Nasal cavity respiratory epithelium epithelial cell of viscerocranial mucosa (primary cell): ENCODE measurements around the gene UNC5C. TPM values are rescaled to one million over a fixed set of nuclear protein-coding genes. Genes with fewer than 3 reads are reported as not detected.

ENCODE experiments used
- total RNA-seq: library from RNA; depleted of rRNA; stranded (reverse); fragments of >200 nt; gene quantifications from 2 replicates; pipeline ENCODE4 v1.2.3, GENCODE V29; 2014

The UNC5C gene
- total RNA-seq: not detected in 2 replicates

DNA sequence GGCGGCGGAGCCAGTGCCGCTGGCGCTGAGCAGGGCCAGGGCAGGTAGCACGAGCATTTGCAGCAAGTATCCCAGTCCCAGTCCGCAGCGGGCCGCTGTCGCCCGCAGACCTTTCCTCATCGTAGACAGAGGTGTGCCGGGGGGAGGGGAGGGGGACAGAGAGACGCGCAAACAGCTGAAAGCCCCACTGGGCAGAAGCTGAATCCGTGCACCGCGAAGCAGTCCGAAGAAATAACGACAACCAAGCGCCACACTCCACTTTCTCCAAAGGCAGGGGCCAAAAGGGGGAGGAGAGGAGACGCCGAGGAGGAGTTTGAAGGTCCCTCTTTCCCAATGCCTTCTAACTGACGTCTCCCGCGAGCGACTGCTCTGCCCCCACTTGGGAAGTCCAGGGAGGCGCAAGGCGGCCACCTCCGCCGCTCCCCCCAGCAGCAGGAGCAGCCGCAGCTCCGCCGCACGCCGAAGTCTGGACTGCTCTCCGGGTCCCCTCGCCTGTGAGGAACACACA, at the start of gene UNC5C:
TSS of gene UNC5C (minus strand) at position 236 of the 508 bp plus-strand sequence.

